Measurements from ENCODE around the gene TARP.

DNA sequence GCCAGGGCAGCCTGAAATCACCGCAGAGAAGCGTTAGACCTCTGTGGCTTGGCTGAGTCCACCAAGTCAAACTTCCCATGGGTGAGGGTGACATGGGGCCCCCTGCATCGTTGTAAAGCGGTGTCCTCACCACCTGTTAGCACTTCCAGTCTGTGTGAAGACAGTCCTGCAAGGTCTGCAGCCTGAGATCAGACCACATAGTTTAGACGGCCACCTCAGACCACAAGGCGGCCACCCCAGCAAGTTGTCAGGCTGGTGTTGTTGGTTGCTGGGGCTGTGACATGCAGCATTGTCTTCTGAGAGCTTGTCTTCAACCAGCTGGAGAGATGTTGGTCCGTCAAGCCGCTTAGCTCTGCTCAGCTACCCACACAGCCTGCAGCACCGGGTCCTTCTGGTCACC is 44.1 kb upstream of the TARP start:
- TF ChIP-seq, protein P1, sequence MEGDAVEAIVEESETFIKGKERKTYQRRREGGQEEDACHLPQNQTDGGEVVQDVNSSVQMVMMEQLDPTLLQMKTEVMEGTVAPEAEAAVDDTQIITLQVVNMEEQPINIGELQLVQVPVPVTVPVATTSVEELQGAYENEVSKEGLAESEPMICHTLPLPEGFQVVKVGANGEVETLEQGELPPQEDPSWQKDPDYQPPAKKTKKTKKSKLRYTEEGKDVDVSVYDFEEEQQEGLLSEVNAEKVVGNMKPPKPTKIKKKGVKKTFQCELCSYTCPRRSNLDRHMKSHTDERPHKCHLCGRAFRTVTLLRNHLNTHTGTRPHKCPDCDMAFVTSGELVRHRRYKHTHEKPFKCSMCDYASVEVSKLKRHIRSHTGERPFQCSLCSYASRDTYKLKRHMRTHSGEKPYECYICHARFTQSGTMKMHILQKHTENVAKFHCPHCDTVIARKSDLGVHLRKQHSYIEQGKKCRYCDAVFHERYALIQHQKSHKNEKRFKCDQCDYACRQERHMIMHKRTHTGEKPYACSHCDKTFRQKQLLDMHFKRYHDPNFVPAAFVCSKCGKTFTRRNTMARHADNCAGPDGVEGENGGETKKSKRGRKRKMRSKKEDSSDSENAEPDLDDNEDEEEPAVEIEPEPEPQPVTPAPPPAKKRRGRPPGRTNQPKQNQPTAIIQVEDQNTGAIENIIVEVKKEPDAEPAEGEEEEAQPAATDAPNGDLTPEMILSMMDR (IDR thresholded peaks at IDR 0.05) = no peak
- TF ChIP-seq POLR2A (IDR thresholded peaks at IDR 0.05) = no peak
